Adrenal gland (tissue), 12 donors: Measurements from ENCODE around the gene PI16. TPM values are rescaled to one million over a fixed set of nuclear protein-coding genes. Genes with fewer than 3 reads are reported as not detected.

Experiments
- DNase-seq, 7 donors: peaks; one replicate each; pipeline ENCODE4 v3.0.0-alpha.2; 2019 to 2020
- H3K27ac ChIP-seq, 5 donors: fragments of 200-600 bp; sonication (generic) in 4 of 5; 1 replicate in 3 of 5; 2 replicates in 2 of 5; pipeline versions ENCODE4 v1.5.1 to v1.8.0; 2016 to 2020; ENCODE audit warnings: mild to moderate bottlenecking in 1 of 5
- H3K27me3 ChIP-seq: fragments of 200-600 bp; 2 replicates; pipeline ENCODE4 v1.8.0; 2021
- H3K36me3 ChIP-seq, 2 donors: fragments of 200-600 bp; replicated peaks in 1 of 2; 1 replicate in 1 of 2; 2 replicates in 1 of 2; pipeline versions ENCODE4 v1.5.1 to v1.8.0; 2018 to 2022
- H3K4me1 ChIP-seq, 2 donors: fragments of 200-600 bp; replicated peaks in 1 of 2; 1 replicate in 1 of 2; 2 replicates in 1 of 2; pipeline versions ENCODE4 v1.5.1 to v1.8.0; 2018 to 2021
- H3K4me3 ChIP-seq, 4 donors: fragments of 200-600 bp; sonication (generic) in 3 of 4; one replicate each; pipeline ENCODE4 v1.5.1; 2016 to 2018
- H3K9me3 ChIP-seq, 3 donors: fragments of 200-600 bp; sonication (generic) in 1 of 3; replicated peaks in 1 of 3; 1 replicate in 2 of 3; 2 replicates in 1 of 3; pipeline versions ENCODE4 v1.5.1 to v1.8.0; 2016 to 2021
- CTCF ChIP-seq, 6 experiments: fragments of 450-650 bp in 4 of 6; fragments of 200-600 bp in 2 of 6; sonication (generic) in 1 of 6; IDR thresholded peaks; 1 replicate in 5 of 6; 2 replicates in 1 of 6; pipeline versions ENCODE4 v1.5.1 to v1.8.0; 2016 to 2021; ENCODE audit warnings: antibody characterized with exemption in 6 of 6, mild to moderate bottlenecking in 2 of 6, moderate library complexity in 1 of 6
- POLR2A ChIP-seq, 2 donors: fragments of 450-650 bp; IDR thresholded peaks; one replicate each; pipeline ENCODE4 v1.6.1; 2017; ENCODE audit warnings: antibody characterized with exemption in 2 of 2, mild to moderate bottlenecking in 2 of 2, moderate library complexity in 1 of 2
- WGBS, 4 donors: extraction: QIAGEN DNeasy Blood & Tissue Kit in 2 of 4; methylation state at CpG; one replicate each; pipeline versions ENCODE4 v1.1.5 to v1.1.7; 2013 to 2017; 5-methylcytosine and 5-hydroxymethylcytosine counted together
- intact Hi-C, 2 donors: fragments of 100-400 bp; cut with DNase I; formaldehyde crosslinking; loops; one replicate each; pipeline versions ENCODE4 v1.14.1 to v1.15.0; 2022 to 2023
- polyA plus RNA-seq, 3 donors: library from polyadenylated mRNA; stranded (reverse); fragments of 200-250 nt in 2 of 3; fragments of 350-450 nt in 1 of 3; fragmentation: Illumina TruSeq in 1 of 3; extraction: RNeasy Lipid Tissue Mini Kit (QIAGEN cat#74804) in 1 of 3; gene quantifications; one replicate each; pipeline ENCODE4 v1.2.3, GENCODE V29; 2013 to 2014
- total RNA-seq, 9 donors: library from RNA; depleted of rRNA in 4 of 9; stranded (reverse); fragments of >200 nt in 4 of 9; fragments of 120-200 nt in 1 of 9; fragmentation: NEBNext Ultra II Directional in 1 of 9; extraction: Animal tissue kit (Norgen Biotek cat#: 25700) in 1 of 9; gene quantifications; one replicate each; pipeline versions ENCODE4 v1.1.0 to v1.2.4, GENCODE V29; 2013 to 2023
- donor health status: healthy with polysubstance abuse.
- donor health status: Bipolar disorder and iron deficiency.
- donor health status: DM: yes; HTN: yes; CAD: no.
- donor health status: DM: no; HTN: no; CAD: no.
- donor health status: DM: no; HTN: no; CAD: no.
- donor health status: DM: yes; HTN: yes; CAD: no.

The PI16 gene
- total and polyA plus RNA-seq, 12 donors, result 0.12 to 9.3 (median 0.68) TPM; not detected in 1

- H3K9me3 ChIP-seq, result no peaks in the 10 kb centered on the region
- intact Hi-C loops, result loop anchor here (5.0 to 10.0 kb wide), 2 partner anchors 117 to 245 kb away; no protein-coding TSS in a partner anchor
- WGBS, 4 donors, result 66 to 87% (median 85%) methylated on average over 9 to 11 of the region's 11 CpGs
- H3K4me3 ChIP-seq, result no peak overlapping the region
- H3K4me1 ChIP-seq, result no peaks in the 10 kb centered on the region
- no peak overlapping the region for H3K27ac ChIP-seq
- DNase-seq, result peak in 5 of 7 donors; percentile 50 to 80 (median 55)
- H3K36me3 ChIP-seq, result no peaks in the 10 kb centered on the region
- no peak for TF ChIP-seq CTCF (IDR thresholded peaks at IDR 0.05)
- no peak for TF ChIP-seq POLR2A (IDR thresholded peaks at IDR 0.05)
- no peaks in the 10 kb centered on the region for H3K27me3 ChIP-seq
These were observed 57.3 kb downstream of the PI16 start for GRCh38 chr6:37011656-37012378.

GRCh38 chr6:37013516-37014491 is 59.3 kb downstream of the PI16 start:
- intact Hi-C loops, result loop anchor here (5.0 to 10.0 kb wide), 2 partner anchors 119 to 247 kb away; no protein-coding TSS in a partner anchor
- DNase-seq, result no peak
- Histone ChIP-seq H3K4me1 (peaks cover 0 to 11% of the 10 kb centered on the region in 2 donors), H3K27ac (no peak overlapping the region), H3K36me3 (no peaks in the 10 kb centered on the region), H3K4me3 (no peak overlapping the region), H3K27me3 (no peaks in the 10 kb centered on the region), H3K9me3 (no peaks in the 10 kb centered on the region)
- WGBS, 4 donors, result 85 to 90% (median 89%) methylated on average over 4 to 21 of the region's 21 CpGs
- no peak for TF ChIP-seq CTCF (IDR thresholded peaks at IDR 0.05)
- TF ChIP-seq POLR2A (IDR thresholded peaks at IDR 0.05), result no peak

Other genes with a start within 250 kb of the PI16 start
- 1 to 10 TPM in 4 of 9 donors, under 1 TPM in 4, not detected in 1; 0.26 to 3.5 (median 0.95) TPM for gene CPNE5, start 115.3 kb upstream of the PI16 start, total RNA-seq
- 1 to 10 TPM in 2 of 3 donors, under 1 TPM in 1; 0.71 to 2.2 (median 1.1) TPM for gene CPNE5, start 115.3 kb upstream of the PI16 start, polyA plus RNA-seq
- 100 to 1,000 TPM in 2 of 9 donors, 10 to 100 TPM in 7; 36.4 to 138 (median 55.1) TPM for gene PPIL1, start 79.9 kb upstream of the PI16 start, total RNA-seq
- 100 to 1,000 TPM in 1 of 3 donors, 10 to 100 TPM in 1, 1 to 10 TPM in 1; 8.2 to 134 (median 30.5) TPM for gene PPIL1, start 79.9 kb upstream of the PI16 start, polyA plus RNA-seq
- 100 to 1,000 TPM in 1 of 9 donors, 10 to 100 TPM in 8; 43.3 to 107 (median 87.9) TPM for gene C6orf89, start 68.8 kb upstream of the PI16 start, total RNA-seq
- 10 to 100 TPM; 17.5 to 67.3 (median 19.4) TPM for gene C6orf89, start 68.8 kb upstream of the PI16 start, polyA plus RNA-seq
- gene MTCH1, start 31.5 kb downstream of the PI16 start, total RNA-seq, result 100 to 1,000 TPM; 243 to 523 (median 344) TPM
- 100 to 1,000 TPM; 116 to 481 (median 200) TPM for gene MTCH1, start 31.5 kb downstream of the PI16 start, polyA plus RNA-seq
- gene FGD2, start 50.9 kb downstream of the PI16 start, total RNA-seq, result 100 to 1,000 TPM in 1 of 9 donors, 10 to 100 TPM in 7, 1 to 10 TPM in 1; 2.0 to 117 (median 33.8) TPM
- gene FGD2, start 50.9 kb downstream of the PI16 start, polyA plus RNA-seq, result 10 to 100 TPM in 1 of 3 donors, 1 to 10 TPM in 2; 3.7 to 28.7 (median 6.9) TPM
- gene PIM1, start 215.4 kb downstream of the PI16 start, total RNA-seq, result 10 to 100 TPM in 7 of 9 donors, 1 to 10 TPM in 2; 2.8 to 36.6 (median 19.8) TPM
- gene PIM1, start 215.4 kb downstream of the PI16 start, polyA plus RNA-seq, result 10 to 100 TPM; 10.6 to 31.2 (median 12.3) TPM